ENCODE data around the gene PRR14L.

PRR14L gene

GRCh38 chr22:31637891-31638618 is 111.9 kb downstream of the PRR14L start:
- no peak for DNase-seq (ENCODE audit: low spot score)

GRCh38 chr22:31637447-31637890 is 112.5 kb downstream of the PRR14L start:
- no peak for DNase-seq (ENCODE audit: low spot score)

GRCh38 chr22:31635638-31636306 is 114.2 kb downstream of the PRR14L start:
- DNase-seq (ENCODE audit: low spot score) = no peak

- no peak for DNase-seq (ENCODE audit: low spot score)
Observed at GRCh38 chr22:31631436-31631835, 118.5 kb downstream of the PRR14L start.
